HG03060 (cell line): ENCODE measurements around the gene MEG3.

Source experiments
- ATAC-seq: cut with Tn5 transposase; IDR thresholded peaks from one replicate; pipeline ENCODE4 v1.9.1; 2021; ENCODE audit warnings: low read depth, moderate number of reproducible peaks; ENCODE audit not compliant: unreplicated experiment

The MEG3 gene

DNA sequence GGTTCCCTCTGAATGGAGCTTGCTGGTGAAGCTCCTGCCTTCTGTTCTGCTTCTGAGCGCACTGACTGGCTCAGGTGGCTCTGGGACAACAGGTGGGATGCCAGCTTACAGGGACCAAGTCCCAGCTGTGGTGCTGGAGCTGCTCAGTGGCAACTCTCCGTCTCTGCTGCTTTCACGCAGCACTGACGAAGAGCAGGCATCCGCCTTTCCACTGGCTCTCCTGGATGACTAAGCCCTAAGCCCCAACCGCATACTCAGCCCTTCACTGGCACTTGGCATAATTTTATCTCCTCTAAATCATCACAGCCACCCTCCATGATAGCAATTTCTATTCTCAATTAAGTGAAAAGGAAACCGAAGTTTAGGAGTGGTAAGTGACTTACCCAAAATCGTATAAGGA lies 81.3 kb downstream of the MEG3 start:
- ATAC-seq, result no peak

DNA sequence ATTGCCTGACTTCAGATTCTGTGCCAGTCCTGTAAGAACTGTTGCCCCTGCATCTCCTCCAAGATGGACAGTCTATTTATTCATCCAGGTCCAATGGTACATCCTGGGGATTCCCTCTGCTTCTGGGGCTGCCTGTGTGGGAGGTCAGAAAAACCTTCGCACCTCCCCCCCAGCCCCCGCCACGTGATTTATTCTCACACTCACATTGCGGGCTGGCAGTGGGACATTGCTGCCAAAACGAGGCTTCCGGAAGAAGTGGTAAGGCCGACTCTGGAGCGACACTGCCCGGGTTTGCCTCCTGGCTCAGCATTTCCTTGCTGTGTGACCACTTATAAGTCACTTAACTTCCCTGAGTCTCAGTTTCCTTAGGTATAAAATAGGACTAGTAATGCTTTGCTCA lies 83.5 kb downstream of the MEG3 start:
- ATAC-seq, result no peak
